Activated CD8-positive, alpha-beta memory T cell treated with anti-CD3 and anti-CD28 coated beads for 4 hours (primary cell): ENCODE data around the gene TTC5.
"Not testable (repeated sequence)": the region's sequence is repeated elsewhere in the genome, so short reads cannot be mapped to it uniquely, and the experiment has no call there.

ENCODE experiments used
- DNase-seq, 2 donors: peaks; one replicate each; pipeline ENCODE4 v3.0.0-alpha.2; 2020; ENCODE audit warnings: low read depth in 2 of 2

TTC5 gene, protein sequence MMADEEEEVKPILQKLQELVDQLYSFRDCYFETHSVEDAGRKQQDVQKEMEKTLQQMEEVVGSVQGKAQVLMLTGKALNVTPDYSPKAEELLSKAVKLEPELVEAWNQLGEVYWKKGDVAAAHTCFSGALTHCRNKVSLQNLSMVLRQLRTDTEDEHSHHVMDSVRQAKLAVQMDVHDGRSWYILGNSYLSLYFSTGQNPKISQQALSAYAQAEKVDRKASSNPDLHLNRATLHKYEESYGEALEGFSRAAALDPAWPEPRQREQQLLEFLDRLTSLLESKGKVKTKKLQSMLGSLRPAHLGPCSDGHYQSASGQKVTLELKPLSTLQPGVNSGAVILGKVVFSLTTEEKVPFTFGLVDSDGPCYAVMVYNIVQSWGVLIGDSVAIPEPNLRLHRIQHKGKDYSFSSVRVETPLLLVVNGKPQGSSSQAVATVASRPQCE

DNA sequence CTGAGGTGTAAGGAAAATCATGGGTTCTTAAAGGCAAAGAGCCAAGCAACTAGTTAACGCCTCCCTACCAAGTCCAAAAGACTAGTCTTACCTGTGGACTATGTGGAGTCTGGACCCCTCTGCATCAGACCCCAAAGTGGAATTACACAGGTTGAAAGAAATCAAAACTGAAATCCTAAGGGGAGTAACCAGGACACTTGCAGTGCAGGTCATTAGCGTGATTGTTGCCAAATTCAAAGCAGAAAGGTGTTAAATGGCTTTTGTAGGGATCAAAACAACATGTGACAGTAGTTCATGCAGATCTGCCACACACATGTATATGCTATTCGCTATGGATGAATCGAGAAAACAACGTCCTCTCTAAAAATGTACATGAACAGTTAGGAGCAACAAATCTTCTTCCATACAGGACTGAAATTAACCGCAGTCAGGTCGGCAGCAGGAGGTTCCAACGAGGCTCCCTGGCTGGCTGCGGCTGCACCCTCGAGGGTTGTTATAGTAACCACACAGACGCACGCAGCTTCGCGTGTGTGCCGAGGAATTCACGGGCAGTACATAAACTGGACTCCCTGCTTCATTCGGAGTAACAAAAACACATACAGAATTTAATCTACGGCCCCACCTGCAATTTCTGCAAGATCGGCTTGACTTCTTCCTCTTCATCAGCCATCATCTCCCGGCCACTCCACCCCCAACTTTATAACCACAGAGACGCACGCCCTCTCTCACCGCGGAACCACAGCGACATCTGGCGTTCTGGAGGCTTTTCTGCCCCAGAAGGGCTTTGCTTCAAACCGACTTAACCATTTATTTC is at the start of gene TTC5:
TTC5 (minus strand) TSS at position 687 of the 814 bp plus-strand sequence; CDS start at position 673, 14 bp downstream.
- DNase-seq, result peak; percentile 76 to 81

DNA sequence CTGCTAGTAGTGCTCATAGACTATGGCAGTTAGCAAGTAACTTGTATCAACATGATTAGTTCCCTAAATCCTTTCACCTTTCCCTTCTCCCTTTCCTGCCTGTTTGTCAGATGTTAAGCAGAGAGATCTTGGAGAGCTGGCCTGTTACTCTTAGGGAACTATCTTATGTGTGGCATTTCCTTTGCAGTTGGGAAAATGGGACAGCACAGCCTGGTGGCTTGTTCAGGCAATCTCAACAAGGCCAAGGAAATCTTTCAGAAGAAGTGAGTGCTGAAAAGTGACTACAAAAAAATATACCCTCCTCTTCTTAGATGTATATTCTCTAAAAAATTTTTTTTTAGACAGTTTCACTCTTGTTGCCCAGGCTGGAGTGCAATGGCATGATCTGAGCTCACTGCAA is 45.1 kb upstream of the TTC5 start:
- no peak for DNase-seq

DNA sequence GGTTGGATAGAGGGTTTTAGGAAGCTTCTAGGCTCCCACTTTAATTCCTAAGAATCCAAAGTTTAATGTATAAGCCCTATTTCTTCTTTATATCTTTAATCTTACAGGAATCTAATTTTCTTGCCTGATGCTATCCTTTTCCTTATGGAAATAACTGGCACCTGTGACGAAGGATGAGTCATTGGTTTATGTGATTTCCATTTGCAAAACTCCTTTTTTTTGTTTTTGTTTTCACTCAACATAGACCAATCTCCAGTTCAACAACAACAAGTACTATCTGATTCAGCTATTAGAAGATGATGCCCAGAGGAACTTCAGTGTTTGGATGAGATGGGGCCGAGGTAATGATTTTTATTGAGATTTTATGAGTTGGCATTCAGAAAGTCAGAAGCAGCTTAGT is 44.5 kb upstream of the TTC5 start:
- no peak for DNase-seq

DNA sequence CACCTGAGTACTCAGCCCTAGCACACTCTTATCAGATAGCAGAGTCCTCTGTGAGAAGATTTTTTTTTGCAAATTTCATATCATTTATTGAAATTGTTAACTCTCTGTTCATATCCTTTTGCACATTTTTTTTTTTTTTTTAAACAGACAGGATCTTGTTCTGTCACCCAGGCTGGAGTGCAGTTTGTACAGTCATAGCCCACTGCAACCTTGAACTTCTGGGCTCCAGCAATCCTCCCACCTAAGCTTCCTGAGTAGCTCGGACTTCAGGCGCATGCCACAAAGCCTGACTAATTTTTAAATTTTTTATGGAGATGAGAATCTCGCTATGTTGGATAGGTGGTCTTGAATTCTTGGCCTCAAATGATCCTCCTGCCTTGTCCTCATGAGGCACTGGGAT is 42.0 kb upstream of the TTC5 start:
- DNase-seq, result no peak

DNA sequence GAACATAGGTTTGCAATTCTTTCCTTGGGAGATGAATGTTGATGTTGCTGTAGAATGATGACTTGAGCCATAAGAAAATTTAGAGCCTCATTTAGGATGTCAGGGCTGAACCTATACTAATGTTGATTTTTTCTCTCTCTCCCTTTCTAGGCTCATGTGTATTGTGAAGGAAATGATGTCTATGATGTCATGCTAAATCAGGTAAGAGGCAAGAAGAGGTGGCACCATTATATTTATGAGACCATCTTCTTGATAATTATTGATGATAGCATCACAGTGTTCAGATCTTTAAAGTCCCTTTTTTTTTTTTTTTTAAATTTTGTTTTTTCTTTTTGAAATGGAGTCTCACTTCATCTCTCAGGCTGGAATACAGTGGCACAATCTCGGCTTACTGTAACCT is 41.0 kb upstream of the TTC5 start:
- no peak for DNase-seq

DNA sequence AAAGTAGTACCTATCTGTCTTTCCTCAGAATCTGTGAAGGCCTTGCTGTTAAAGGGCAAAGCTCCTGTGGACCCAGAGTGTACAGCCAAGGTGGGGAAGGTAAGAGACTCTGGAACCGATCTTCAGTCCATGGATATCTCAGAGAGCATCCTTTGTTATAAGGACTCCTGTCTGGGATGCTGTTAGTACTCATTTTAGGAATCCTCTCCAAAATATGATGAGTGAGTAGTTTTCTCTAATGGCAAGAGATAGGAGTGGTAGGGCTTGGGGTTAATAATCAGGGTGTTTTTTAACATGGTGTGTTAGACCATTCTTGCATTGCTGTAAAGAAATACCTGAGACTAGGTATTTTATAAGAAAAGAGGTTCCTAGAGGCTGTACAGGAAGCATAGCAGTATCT is 39.6 kb upstream of the TTC5 start:
- DNase-seq, result no peak

DNA sequence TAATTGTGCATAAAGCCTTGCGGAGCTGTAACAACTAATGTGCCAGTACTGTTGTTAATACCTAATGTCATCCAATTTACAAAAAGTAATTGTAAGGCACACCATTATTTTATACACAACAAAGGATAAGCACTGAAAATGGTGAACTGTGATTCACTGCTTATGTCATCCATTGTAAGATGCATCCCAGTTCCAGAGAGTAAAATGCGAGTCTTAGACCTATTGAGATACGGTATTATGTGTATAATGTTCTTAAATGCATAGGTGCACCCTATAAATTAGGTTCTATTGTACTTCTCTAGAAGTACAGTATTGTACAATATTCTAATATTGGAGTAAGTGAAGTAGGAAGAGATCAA is 38.1 kb upstream of the TTC5 start:
- no peak for DNase-seq

DNA sequence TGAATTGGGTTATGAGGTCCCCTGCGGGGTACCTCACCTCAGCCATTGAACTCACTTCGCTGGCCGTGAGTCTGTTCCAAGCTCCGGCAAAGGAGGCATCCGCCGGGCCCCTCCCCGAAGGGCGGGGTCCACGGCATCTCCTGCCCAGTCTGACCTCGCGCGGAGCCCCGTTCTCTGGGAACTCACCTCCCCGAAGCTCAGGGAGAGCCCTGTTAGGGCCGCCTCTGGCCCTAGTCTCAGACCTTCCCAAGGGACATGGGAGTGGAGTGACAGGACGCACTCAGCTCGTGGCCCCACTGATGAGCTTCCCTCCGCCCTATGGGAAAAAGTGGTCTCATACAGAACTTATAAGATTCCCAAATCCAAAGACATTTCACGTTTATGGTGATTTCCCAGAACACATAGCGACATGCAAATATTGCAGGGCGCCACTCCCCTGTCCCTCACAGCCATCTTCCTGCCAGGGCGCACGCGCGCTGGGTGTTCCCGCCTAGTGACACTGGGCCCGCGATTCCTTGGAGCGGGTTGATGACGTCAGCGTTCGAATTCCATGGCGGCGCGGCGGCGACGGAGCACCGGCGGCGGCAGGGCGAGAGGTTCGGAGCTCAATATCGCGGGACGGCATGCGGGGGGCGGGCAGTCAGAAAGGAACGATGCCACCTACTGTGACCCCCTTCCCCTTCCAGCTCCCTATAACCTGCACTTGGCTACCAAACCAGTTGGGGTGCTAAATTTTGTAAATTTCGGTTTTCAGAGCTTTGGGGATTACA is 37.5 kb upstream of the TTC5 start, which contains the start of gene PARP2:
PARP2 (plus strand) TSS at position 544 of the 770 bp plus-strand sequence; CDS start at position 551, 7 bp downstream.
- DNase-seq, result peak; percentile 77 to 81

DNA sequence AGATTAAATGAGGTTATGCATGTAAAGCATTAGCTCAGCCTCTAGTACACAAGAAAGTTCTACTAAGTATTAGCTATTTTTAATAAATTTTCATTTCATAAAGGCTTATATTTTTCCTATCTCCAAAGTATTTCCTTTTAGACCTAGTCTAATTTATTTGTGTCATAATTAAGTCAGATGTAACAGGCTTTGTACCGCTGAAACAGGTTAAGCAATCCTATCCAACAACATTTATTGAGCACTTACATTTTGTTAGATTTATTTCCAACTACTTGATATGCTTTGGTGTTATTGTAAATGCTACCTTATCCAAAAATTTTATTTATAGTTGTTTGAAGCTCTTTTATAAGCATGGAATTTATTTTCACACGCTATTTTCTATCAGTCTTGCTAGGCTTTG is 35.9 kb upstream of the TTC5 start:
- DNase-seq, result no peak

DNA sequence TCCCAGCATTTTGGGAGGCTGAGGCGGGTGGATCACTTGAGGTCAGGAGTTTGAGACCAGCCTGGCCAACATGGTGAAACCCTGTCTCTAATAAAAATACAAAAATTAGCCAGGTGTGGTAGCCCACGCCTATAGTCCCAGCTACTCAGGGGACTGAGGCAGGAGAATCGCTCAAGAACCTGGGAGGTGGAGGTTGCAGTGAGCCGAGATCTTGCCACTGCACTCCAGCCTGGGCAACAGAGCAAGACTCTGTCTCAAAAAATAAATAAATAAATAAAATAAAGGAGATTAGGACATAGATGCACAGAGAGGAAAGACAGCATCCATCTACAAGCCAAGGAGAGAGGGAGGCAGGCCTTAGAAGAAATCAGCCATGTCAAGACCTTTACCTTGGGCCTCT is 35.3 kb upstream of the TTC5 start:
- DNase-seq, result not testable (repeated sequence)

DNA sequence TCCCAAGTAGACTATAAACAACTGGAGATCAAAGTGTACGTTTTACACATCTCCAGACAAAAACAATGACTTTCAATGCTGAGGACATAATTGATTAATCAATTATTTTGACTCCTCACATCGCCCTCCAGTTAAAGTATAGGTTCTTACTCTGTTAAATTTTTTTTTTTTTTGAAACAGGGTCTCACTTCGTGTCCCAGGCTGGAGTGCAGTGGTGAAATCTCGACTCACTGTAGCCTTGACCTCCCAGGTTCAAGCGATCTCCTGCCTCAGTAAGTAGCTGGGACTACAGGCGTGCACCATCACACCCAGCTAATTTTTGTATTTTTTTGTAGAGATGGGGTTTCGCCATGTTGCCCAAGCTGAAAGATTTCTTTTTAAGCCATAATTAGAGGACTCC is 28.3 kb upstream of the TTC5 start:
- DNase-seq, result no peak

DNA sequence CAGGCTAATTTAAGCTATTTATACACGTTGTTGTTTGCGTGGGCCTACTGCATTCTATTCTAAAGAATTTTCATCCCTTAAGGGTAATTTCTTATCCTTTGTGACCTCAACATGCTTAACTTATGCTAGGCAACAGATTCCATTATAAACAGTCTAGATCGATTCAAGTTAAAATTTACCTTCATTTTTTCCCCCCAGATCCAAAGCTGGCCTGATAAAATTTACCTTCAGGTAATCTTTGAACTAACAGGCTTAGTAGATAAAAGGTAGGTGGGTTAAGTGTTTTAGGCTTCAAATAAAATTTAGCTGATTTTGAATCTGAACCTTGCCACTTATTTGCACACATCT is 27.7 kb upstream of the TTC5 start:
- no peak for DNase-seq

DNA sequence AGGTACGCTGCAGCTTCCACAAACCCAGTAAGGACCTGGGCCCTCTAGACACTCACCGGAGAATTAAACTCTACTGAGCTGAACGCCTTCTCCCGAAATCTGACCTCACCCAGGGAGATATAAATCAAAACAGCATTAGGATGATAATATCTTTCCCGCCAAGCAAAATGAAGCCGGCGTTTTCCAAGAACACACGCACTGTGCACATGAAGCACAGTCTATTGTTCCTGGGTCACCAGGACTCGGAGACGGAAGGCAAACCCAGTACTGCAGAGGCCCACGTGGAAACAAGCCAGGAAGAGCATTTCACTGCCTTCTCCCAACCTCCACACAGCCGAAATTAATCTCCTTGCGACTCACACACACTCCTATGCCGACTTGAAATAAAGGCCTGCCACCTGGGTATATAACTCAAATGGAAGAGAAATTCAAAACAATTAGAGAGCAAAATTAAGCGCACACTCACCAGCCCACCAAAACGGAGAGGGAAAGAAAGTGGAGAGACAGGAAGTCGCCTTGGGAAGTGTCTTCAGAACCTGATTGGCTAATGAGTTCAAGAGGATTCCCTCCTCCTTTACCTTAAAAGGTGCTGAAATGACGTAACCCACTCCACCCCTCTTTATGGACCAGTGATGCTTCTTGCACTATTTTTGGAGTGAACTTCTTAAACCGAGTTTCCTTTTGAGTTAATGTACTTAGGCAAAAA is 27.2 kb upstream of the TTC5 start, which contains the start of gene CCNB1IP1:
CCNB1IP1 (minus strand) TSS at position 492 of the 706 bp plus-strand sequence. CDS start 16,756 bp downstream, outside the sequence.
- DNase-seq, result peak in 1 of 2 donors; percentile 20

DNA sequence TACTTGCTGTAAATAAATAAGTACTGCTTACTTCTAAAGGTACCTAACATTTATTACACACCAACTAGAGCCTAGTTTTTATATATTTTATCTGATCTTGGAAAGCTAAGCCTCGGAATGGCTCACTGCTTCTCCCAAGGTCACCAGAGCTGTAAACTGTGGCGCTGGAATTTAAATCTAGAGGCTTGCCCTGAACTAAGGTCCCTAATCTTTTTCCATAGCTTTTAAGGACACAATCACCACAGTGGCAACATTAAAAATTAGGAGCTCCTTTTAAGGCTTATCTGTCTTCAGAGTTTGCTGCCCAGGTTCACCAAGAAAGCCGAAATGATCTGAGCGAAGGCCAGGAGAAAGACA is 26.7 kb upstream of the TTC5 start:
- DNase-seq, result no peak

DNA sequence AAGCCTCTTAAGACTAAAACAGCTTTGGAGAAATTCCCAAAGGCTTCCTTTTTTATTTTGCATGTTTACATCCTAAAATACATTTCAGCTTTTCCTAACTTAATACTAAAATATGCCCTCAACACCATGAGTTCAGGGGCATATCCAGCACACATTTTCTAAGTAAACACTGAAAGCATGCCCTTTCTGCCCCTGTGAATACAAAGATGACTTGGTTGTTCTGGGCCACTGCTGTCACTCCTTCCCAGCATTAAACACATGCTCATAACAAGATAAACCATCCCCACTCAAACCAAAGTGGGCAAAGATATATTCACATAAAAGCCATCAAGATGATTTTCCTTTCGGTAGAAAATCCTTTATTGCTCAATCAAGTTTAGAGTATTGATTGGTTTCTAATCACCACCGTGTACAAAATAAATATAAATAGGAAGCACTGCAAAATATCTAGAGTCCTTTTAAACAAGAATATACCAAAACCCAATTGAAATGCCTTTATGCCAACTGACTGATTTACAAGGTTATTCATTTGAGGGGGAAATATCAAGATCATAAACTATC is 25.4 kb upstream of the TTC5 start:
- no peak for DNase-seq

DNA sequence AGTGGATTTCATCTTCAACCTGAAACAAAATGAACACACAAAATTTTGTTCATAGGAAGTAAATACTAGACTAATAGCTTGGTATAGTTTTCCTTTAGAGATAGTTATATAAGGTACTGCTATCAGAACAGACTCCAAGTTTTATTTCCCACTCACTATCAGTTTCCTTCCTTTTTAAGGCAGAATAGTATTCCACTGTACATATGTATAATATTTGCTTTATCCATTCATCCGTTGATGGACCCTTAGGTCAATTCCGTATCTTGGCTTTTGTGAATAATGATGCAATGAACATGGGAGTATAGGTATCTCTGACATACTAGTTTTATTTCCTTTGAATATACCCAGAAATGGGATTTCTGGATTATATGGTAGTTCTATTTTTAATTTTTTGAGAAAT is 23.6 kb upstream of the TTC5 start:
- DNase-seq, result no peak

DNA sequence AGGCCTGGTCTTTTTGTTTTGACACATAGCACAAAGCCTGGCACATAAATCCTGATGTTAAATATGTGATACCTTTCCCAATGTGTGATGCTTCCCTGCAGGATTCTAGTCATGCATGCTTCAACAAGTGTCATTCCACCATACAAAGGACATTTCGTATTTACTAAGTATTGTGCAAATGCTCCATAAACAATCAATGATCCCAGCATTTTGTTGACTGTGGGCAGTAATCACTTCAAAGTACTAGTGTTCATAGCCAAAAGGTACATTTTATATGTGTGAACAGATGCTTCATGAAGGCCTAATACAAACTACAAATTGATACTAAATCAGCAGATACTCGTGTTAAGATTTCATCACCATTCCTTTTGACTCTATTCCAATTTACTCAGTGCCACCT is 23.0 kb upstream of the TTC5 start:
- DNase-seq, result no peak

DNA sequence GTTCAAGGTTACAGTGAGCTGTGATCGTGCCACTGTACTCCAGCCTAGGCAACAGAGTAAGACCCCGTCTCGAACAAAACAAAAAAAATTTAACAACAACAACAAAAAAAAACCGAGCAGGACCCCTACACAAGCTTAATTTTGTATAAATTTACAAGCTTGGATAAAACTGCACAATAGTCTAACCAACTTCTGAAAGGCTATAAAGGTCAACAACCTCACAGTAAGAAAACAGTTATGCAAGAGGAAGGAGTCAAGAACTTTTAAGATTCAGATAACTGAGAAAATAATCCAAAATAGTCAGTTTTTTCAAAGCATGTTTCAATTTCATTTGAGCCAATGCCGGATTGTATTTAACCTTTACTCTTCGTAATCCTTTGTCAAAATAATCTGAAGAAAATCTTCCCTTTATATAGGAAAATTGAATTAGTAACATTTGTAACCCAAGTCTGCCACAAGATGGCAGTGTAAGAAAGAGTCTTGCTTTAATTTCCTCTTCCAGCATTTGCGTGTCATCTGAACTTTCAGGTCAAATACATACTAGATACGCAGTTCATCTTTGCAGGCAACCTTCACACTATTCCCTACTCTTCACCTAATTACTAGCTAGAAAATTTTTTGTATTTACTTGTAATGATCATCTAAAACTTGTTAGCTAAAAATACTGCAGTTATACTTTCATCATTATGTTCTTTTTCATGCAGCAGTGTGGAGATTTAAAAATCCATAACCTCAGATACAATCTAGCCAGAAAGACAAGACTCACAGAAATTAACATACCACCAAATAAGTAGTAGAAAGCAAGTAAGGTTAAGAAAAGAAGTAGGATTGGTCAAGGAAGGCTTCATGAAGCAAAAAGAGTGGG is 21.5 kb upstream of the TTC5 start:
- no peak for DNase-seq

DNA sequence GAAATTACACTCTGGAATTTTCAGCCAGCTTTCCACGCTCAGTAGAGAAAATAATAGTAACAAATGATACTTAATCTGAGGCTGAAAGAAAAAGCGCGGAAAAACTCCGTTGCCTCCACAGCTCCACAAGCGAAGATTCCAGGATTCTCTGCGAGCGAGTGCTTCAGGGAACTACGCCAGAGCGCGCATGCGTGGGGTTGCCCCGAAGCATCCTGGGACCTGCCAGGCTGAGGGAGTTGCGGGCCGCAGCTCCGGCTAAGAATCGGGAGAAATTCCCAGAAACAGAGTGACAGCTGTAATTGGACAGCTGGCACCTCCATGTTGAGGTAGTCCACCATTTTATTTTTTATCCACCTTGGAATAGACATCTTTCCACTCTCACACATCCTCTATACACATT is 12.0 kb upstream of the TTC5 start:
- DNase-seq, result no peak

DNA sequence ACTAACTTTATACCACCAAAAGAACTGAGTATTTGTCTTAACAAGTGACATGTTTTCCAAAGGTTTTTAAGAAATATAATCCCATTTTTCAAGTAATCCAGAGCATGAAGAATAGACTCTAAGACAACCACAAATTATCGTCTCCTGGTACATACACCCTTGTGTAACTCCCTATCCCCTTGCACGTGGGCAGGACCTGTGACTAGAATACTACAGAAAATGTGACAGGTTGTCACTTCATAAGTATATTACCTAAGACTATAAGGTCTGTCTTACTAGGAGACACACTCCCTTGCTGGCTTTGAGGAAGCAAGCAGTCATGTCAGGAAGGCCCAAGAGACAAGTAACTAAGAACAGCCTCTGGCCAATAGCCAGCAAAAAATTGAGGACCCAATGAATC is 8.3 kb upstream of the TTC5 start:
- DNase-seq, result no peak
